CD4-positive, alpha-beta memory T cell (primary cell): ENCODE results near the gene KLHL13. TPM values are rescaled to one million over a fixed set of nuclear protein-coding genes. Genes with fewer than 3 reads are reported as not detected.
"Not testable (repeated sequence)": the region's sequence is repeated elsewhere in the genome, so short reads cannot be mapped to it uniquely, and the experiment has no call there.

Source experiments
- CTCF ChIA-PET: fragments of 350-600 bp; sonication (Branson Sonifier 250); formaldehyde crosslinking; loops from one replicate; lab custom pipeline; 2021; ENCODE audit warnings: inconsistent platforms; ENCODE audit not compliant: partially characterized antibody; lab: Charles Lee
- POLR2A ChIA-PET: fragments of 350-600 bp; sonication (Branson Sonifier 250); formaldehyde crosslinking; loops from one replicate; lab custom pipeline; 2021; ENCODE audit not compliant: partially characterized antibody; lab: Charles Lee
- DNase-seq, 5 donors: peaks; one replicate each; pipeline versions ENCODE4 v3.0.0 to v3.0.0-alpha.2; 2020 to 2022; ENCODE audit warnings: mixed read lengths in 1 of 5
- H3K27ac ChIP-seq: one replicate; pipeline ENCODE4 v1.7.0; 2013; ENCODE audit warnings: low read depth, low read length
- H3K27me3 ChIP-seq: 2 replicates; pipeline ENCODE4 v1.7.0; 2013; ENCODE audit warnings: mild to moderate bottlenecking, low read length, moderate library complexity; ENCODE audit not compliant: insufficient read depth
- H3K36me3 ChIP-seq: 2 replicates; pipeline ENCODE4 v1.7.0; 2013; ENCODE audit warnings: mild to moderate bottlenecking, low read length, moderate library complexity; ENCODE audit not compliant: insufficient read depth
- H3K4me1 ChIP-seq: 2 replicates; pipeline ENCODE4 v1.7.0; 2013; ENCODE audit warnings: mild to moderate bottlenecking, low read length, moderate library complexity; ENCODE audit not compliant: insufficient read depth
- H3K4me3 ChIP-seq, 2 donors: one replicate each; pipeline ENCODE4 v1.7.0; 2013; ENCODE audit warnings: low read length in 2 of 2, mild to moderate bottlenecking in 1 of 2
- H3K9me3 ChIP-seq, 2 donors: one replicate each; pipeline ENCODE4 v1.7.0; 2013; ENCODE audit warnings: low read length in 2 of 2, control low read depth in 1 of 2; ENCODE audit not compliant: control insufficient read depth in 1 of 2
- H3K27ac Mint-ChIP-seq, 7 donors: one replicate each; pipeline ENCODE4 v1.8.0; 2020 to 2021; ENCODE audit warnings: mixed read lengths in 7 of 7, mild to moderate bottlenecking in 6 of 7, inconsistent platforms in 3 of 7, moderate library complexity in 3 of 7
- H3K27me3 Mint-ChIP-seq, 2 donors: one replicate each; pipeline ENCODE4 v1.8.0; 2020 to 2021; ENCODE audit warnings: mixed read lengths in 2 of 2
- H3K36me3 Mint-ChIP-seq, 2 donors: one replicate each; pipeline ENCODE4 v1.8.0; 2020 to 2021; ENCODE audit warnings: mixed read lengths in 2 of 2, inconsistent platforms in 1 of 2, mild to moderate bottlenecking in 1 of 2
- H3K4me1 Mint-ChIP-seq, 4 donors: one replicate each; pipeline ENCODE4 v1.8.0; 2020 to 2021; ENCODE audit warnings: mixed read lengths in 4 of 4, mild to moderate bottlenecking in 1 of 4
- H3K4me3 Mint-ChIP-seq, 8 donors: one replicate each; pipeline ENCODE4 v1.8.0; 2020 to 2021; ENCODE audit warnings: mixed read lengths in 8 of 8, mild to moderate bottlenecking in 7 of 8, moderate library complexity in 6 of 8, inconsistent platforms in 3 of 8
- H3K9me3 Mint-ChIP-seq, 8 donors: one replicate each; pipeline ENCODE4 v1.8.0; 2020 to 2021; ENCODE audit warnings: mixed read lengths in 8 of 8, mild to moderate bottlenecking in 5 of 8, inconsistent platforms in 3 of 8, moderate library complexity in 1 of 8
- intact Hi-C: fragments of 100-400 bp; cut with micrococcal nuclease; formaldehyde crosslinking; loops from one replicate; pipeline ENCODE4 v1.15.1; 2023
- polyA plus RNA-seq, 2 donors: library from polyadenylated mRNA; unstranded; fragments of 300-500 nt; fragmentation: Illumina TruSeq; gene quantifications; one replicate each; pipeline ENCODE4 v1.2.3, GENCODE V29; 2021
- total RNA-seq, 2 experiments: library from RNA; stranded (reverse); gene quantifications; one replicate each; pipeline ENCODE4 v1.2.3, GENCODE V29; 2021

The KLHL13 gene
- total and polyA plus RNA-seq, 4 experiments from 2014 or later: 0.53 to 0.59 TPM; not detected in 2

DNA sequence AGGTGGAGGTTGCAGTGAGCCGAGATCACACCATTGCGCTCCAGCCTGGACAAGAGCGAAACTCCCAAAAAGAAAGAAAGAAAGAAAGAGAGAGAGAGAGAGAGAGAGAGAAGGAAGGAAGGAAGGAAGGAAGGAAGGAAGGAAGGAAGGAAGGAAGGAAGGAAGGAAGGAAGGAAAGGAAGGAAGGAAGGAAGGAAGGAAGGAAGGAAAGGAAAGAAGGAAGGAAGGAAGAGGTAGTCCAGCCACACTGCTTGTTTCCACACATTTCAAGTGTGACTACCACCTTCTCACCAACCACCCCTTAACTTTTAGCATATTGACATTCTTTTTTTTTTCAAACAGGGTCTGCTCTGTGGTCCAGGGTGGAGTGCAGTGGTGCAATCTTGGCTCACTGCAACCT, 31.2 kb upstream of the KLHL13 start:
- H3K9me3 Mint-ChIP-seq, H3K4me3 Mint-ChIP-seq, DNase-seq, H3K27me3 ChIP-seq, H3K36me3 ChIP-seq, H3K27ac Mint-ChIP-seq, POLR2A ChIA-PET, H3K27me3 Mint-ChIP-seq, H3K4me3 ChIP-seq, H3K9me3 ChIP-seq, intact Hi-C loops, CTCF ChIA-PET, H3K27ac ChIP-seq, H3K4me1 Mint-ChIP-seq, H3K4me1 ChIP-seq, H3K36me3 Mint-ChIP-seq: not testable (repeated sequence)

DNA sequence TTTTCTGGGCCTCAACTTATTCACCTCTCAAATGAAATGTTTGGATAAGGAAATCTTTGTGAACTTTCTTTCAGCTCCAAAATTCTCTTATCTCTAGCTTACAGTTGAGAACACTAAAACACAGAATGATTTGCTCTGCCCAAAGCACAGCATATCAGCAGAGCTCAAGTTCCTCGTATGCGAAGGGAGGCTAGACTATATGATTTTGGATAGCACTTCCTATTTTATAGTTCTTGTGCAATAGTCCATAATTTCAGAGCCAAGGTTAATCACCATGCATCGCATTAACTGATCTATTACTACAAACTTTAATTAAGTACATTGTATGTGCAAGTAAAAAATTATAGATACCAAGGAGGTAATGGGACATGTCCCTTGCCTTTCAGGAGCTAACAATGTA, 27.0 kb upstream of the KLHL13 start:
- no peak overlapping the region for H3K4me3 Mint-ChIP-seq
- no peaks in the 10 kb centered on the region for H3K27me3 ChIP-seq
- no peak overlapping the region for H3K27ac Mint-ChIP-seq
- intact Hi-C loops: no loop called here
- H3K4me1 Mint-ChIP-seq: no peaks in the 10 kb centered on the region
- no peak overlapping the region for H3K27ac ChIP-seq
- H3K4me1 ChIP-seq: no peaks in the 10 kb centered on the region
- peaks cover 2 to 4% of the 10 kb centered on the region in 2 donors for H3K27me3 Mint-ChIP-seq
- no peak for DNase-seq
- ChIA-PET POLR2A (no interaction called here), CTCF (no interaction called here)
- peaks cover 0 to 5% (median 0%) of the 10 kb centered on the region in 8 donors for H3K9me3 Mint-ChIP-seq
- no peak overlapping the region for H3K4me3 ChIP-seq
- H3K9me3 ChIP-seq: no peaks in the 10 kb centered on the region
- no peaks in the 10 kb centered on the region for H3K36me3 Mint-ChIP-seq
- no peaks in the 10 kb centered on the region for H3K36me3 ChIP-seq

DNA sequence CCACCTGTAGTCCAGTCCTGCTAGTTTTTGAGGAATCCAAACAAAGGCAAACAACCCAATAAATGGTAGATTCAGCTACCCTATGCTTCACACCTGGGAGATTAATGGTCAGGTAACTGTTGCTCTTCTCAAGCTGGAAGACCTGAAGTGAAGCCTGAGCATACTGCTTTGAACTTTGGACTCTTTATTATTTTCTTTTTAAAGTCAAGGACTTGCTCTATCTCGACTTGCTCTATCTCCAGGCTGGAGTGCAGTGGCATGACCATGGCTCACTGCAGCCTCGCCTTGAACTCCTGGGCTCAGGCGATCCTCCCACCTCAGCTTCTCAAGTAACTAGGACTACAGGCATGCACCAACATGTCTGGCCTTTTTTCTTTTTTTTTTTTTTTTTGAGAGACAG, 14.7 kb upstream of the KLHL13 start:
- Mint-ChIP-seq H3K9me3 (peaks cover 0 to 1% (median 0%) of the 10 kb centered on the region in 8 donors), H3K4me1 (no peaks in the 10 kb centered on the region), H3K4me3 (no peak overlapping the region), H3K27me3 (no peaks in the 10 kb centered on the region), H3K36me3 (no peaks in the 10 kb centered on the region), H3K27ac (no peak overlapping the region)
- H3K4me1 ChIP-seq: no peaks in the 10 kb centered on the region
- intact Hi-C loops: no loop called here
- no peak overlapping the region for H3K4me3 ChIP-seq
- no peak overlapping the region for H3K27ac ChIP-seq
- ChIA-PET POLR2A (no interaction called here), CTCF (no interaction called here)
- H3K9me3 ChIP-seq: no peaks in the 10 kb centered on the region
- DNase-seq: no peak
- H3K27me3 ChIP-seq: no peaks in the 10 kb centered on the region
- no peaks in the 10 kb centered on the region for H3K36me3 ChIP-seq

DNA sequence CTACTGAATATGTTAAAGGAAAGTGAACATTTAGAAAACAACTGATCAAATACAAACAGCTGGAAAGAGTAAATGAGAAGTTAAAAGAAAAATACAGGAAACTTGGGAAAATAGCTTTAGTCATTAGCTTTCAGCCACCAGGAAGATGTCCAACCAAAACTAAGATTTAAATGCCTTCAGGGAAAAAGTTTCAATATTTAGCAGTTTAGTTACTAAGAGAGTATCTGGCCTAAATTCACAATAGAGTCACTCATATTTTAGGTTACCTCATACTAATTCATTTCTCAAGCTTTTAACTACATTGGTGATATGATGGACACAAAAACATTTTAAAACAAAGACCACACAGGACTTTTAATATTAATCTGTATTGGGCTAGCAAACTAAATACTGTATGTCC, 13.1 kb upstream of the KLHL13 start:
- Histone ChIP-seq H3K36me3 (no peaks in the 10 kb centered on the region), H3K27me3 (no peaks in the 10 kb centered on the region), H3K27ac (no peak overlapping the region), H3K9me3 (no peaks in the 10 kb centered on the region), H3K4me1 (no peaks in the 10 kb centered on the region), H3K4me3 (no peak overlapping the region)
- Mint-ChIP-seq H3K9me3 (peaks cover 0 to 1% (median 0%) of the 10 kb centered on the region in 8 donors), H3K36me3 (no peaks in the 10 kb centered on the region), H3K4me3 (no peak overlapping the region), H3K27me3 (no peaks in the 10 kb centered on the region), H3K27ac (no peak overlapping the region), H3K4me1 (no peaks in the 10 kb centered on the region)
- ChIA-PET POLR2A (no interaction called here), CTCF (no interaction called here)
- no peak for DNase-seq
- intact Hi-C loops: no loop called here

DNA sequence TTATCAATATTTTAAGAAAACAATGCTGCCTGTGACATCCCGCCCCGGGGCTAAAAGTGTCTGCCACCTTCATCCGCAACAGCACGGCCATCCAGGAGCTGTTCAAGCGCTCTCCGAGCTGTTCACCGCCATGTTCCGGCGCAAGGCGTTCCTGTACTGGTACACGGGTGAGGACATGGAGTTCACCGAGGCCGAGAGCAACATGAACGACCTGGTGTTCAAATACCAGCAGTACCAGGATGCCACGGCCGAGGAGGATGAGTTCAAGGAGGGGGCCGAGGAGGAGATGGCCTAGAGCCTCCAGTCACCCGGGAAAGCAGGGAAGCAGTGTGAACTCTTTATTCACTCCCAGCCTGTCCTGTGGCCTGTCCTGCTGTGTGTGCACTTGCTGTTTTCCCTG, 12.1 kb upstream of the KLHL13 start:
- H3K4me1 ChIP-seq: no peaks in the 10 kb centered on the region
- Mint-ChIP-seq H3K27me3 (no peaks in the 10 kb centered on the region), H3K4me1 (no peaks in the 10 kb centered on the region)

DNA sequence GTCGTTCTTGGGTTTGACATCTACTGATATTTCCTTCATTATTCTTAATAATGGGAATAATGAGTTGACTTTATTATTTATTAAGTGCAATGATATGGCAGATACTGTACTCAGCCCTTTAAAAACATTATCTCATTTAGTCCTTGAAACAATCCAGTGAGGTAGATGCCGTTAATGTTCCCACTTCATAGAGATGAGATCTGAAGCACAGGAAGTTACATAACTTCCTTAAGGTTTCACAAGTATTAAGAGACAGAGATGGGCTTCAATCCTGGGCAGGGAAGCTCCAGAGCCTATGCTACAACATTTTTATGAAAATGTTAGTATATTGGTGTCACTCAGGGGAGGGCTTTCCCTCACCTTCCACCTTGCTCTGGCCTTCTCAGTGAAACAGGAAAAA, 9.7 kb upstream of the KLHL13 start:
- no peaks in the 10 kb centered on the region for H3K36me3 Mint-ChIP-seq
- no peaks in the 10 kb centered on the region for H3K27me3 ChIP-seq
- intact Hi-C loops: no loop called here
- no peak overlapping the region for H3K27ac ChIP-seq
- no peak overlapping the region for H3K4me3 Mint-ChIP-seq
- H3K4me1 ChIP-seq: no peaks in the 10 kb centered on the region
- no peaks in the 10 kb centered on the region for H3K9me3 ChIP-seq
- no peaks in the 10 kb centered on the region for H3K4me1 Mint-ChIP-seq
- peaks cover 0 to 1% (median 0%) of the 10 kb centered on the region in 8 donors for H3K9me3 Mint-ChIP-seq
- H3K36me3 ChIP-seq: no peaks in the 10 kb centered on the region
- H3K27ac Mint-ChIP-seq: no peak overlapping the region
- ChIA-PET POLR2A (no interaction called here), CTCF (no interaction called here)
- no peak for DNase-seq
- H3K4me3 ChIP-seq: no peak overlapping the region
- H3K27me3 Mint-ChIP-seq: no peaks in the 10 kb centered on the region

More for the DNA sequence above, 12.1 kb upstream of the KLHL13 start:
- no peak overlapping the region for H3K4me3 Mint-ChIP-seq
- ChIA-PET POLR2A (no interaction called here), CTCF (no interaction called here)
- DNase-seq: no peak
- no peaks in the 10 kb centered on the region for H3K36me3 Mint-ChIP-seq
- Histone ChIP-seq H3K9me3 (no peaks in the 10 kb centered on the region), H3K4me3 (no peak overlapping the region), H3K27me3 (no peaks in the 10 kb centered on the region), H3K36me3 (no peaks in the 10 kb centered on the region), H3K27ac (no peak overlapping the region)
- intact Hi-C loops: no loop called here
- peaks cover 0 to 1% (median 0%) of the 10 kb centered on the region in 8 donors for H3K9me3 Mint-ChIP-seq
- no peak overlapping the region for H3K27ac Mint-ChIP-seq

DNA sequence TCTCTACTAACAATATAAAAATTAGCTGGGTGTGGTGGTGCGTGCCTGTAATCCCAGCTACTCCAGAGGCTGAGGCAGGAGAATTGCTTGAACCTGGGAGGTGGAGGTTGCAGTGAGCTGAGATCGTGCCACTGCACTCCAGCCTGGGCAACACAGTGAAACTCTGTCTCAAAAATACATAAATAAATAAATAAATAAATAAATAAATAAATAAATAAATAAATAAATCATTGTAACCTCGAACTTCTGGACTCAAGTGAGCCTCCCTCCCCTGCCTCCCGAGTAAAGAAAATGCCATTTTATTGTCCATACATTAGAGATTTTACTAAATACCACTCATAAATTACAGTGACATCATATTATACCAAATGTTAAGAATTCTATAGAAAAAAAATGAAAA, 7.6 kb upstream of the KLHL13 start:
- H3K4me1 ChIP-seq, H3K27me3 ChIP-seq, H3K4me1 Mint-ChIP-seq, CTCF ChIA-PET, H3K27ac Mint-ChIP-seq, POLR2A ChIA-PET, H3K27me3 Mint-ChIP-seq, H3K27ac ChIP-seq, DNase-seq, H3K36me3 ChIP-seq, H3K9me3 Mint-ChIP-seq, H3K36me3 Mint-ChIP-seq, intact Hi-C loops, H3K9me3 ChIP-seq, H3K4me3 ChIP-seq, H3K4me3 Mint-ChIP-seq: not testable (repeated sequence)

DNA sequence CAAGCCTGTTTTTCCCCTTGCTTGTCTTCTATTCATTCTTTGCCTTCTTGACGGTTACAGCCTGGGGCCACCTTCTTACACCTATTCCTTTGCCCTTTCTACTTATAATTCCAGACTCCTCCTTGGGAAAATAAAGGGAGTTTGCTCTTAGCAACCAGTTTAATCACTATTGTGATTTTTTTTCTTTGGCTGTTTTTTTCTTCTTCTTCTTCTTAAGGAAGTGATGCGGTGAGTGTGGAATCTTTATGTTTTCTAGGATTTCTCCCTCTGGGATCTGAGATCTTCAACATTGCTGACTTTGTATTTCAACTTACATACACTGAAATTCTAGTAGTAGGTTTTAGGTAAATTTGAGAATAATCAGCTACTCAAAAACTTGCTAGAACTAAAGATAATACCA, 1.1 kb upstream of the KLHL13 start:
- H3K4me1 ChIP-seq: no peaks in the 10 kb centered on the region
- H3K27me3 Mint-ChIP-seq: peaks cover 9 to 13% of the 10 kb centered on the region in 2 donors
- H3K9me3 Mint-ChIP-seq: peaks cover 0 to 2% (median 0%) of the 10 kb centered on the region in 8 donors
- H3K27ac Mint-ChIP-seq: no peak overlapping the region
- ChIA-PET POLR2A (no interaction called here), CTCF (no interaction called here)
- no peak overlapping the region for H3K4me3 ChIP-seq
- H3K27ac ChIP-seq: no peak overlapping the region
- H3K27me3 ChIP-seq: no peaks in the 10 kb centered on the region
- H3K4me3 Mint-ChIP-seq: no peak overlapping the region
- H3K9me3 ChIP-seq: no peaks in the 10 kb centered on the region
- intact Hi-C loops: no loop called here
- H3K36me3 Mint-ChIP-seq: no peaks in the 10 kb centered on the region
- no peak for DNase-seq
- no peaks in the 10 kb centered on the region for H3K36me3 ChIP-seq
- peaks cover 0 to 6% (median 5%) of the 10 kb centered on the region in 4 donors for H3K4me1 Mint-ChIP-seq
